Measurements from ENCODE around the gene POU6F1.
"Not testable (repeated sequence)": the region's sequence is repeated elsewhere in the genome, so short reads cannot be mapped to it uniquely, and the experiment has no call there.

The POU6F1 gene

GRCh38 chr12:51225234-51225633 lies 7.4 kb upstream of the POU6F1 start:
- H3K4me1 ChIP-seq (ENCODE audit: low read length): no peaks in the 10 kb centered on the region
- TF ChIP-seq CTCF (IDR thresholded peaks at IDR 0.05; ENCODE audit: low read length) (no peak), EZH2 (optimal IDR thresholded peaks at IDR 0.05; ENCODE audit: low read depth, low read length) (no peak), EZH2phosphoT487 (IDR thresholded peaks at IDR 0.05; ENCODE audit: low read length) (no peak)
- H3K79me2 ChIP-seq (ENCODE audit: low read length): no peaks in the 10 kb centered on the region
- H3K27me3 ChIP-seq (replicated peaks; ENCODE audit: insufficient read depth, low read length): no peaks in the 10 kb centered on the region
- H3F3A ChIP-seq (ENCODE audit: insufficient read depth, low read length): no peaks in the 10 kb centered on the region
- no peak overlapping the region for H3K4me3 ChIP-seq (ENCODE audit: low read length)
- no peak overlapping the region for H2AFZ ChIP-seq (ENCODE audit: low read length)
- H3K9me2 ChIP-seq (replicated peaks; ENCODE audit: insufficient read depth, low read length): no peaks in the 10 kb centered on the region
- no peaks in the 10 kb centered on the region for H3K9me3 ChIP-seq (replicated peaks; ENCODE audit: insufficient read depth, low read length)
- no peak for DNase-seq
- no peak overlapping the region for H3K27ac ChIP-seq (ENCODE audit: low read length)
- H3K36me3 ChIP-seq (replicated peaks; ENCODE audit: insufficient read depth, low read length): no peaks in the 10 kb centered on the region
- no peak overlapping the region for H3K9ac ChIP-seq (ENCODE audit: low read length)
- H4K20me1 ChIP-seq (ENCODE audit: insufficient read depth, low read length): no peaks in the 10 kb centered on the region
- H3K4me2 ChIP-seq (ENCODE audit: low read depth, low read length): no peak overlapping the region

- Histone ChIP-seq H3F3A (ENCODE audit: insufficient read depth, low read length) (no peaks in the 10 kb centered on the region), H3K9me2 (replicated peaks; ENCODE audit: insufficient read depth, low read length) (no peaks in the 10 kb centered on the region), H2AFZ (ENCODE audit: low read length) (no peak overlapping the region), H4K20me1 (ENCODE audit: insufficient read depth, low read length) (no peaks in the 10 kb centered on the region), H3K27me3 (replicated peaks; ENCODE audit: insufficient read depth, low read length) (no peaks in the 10 kb centered on the region), H3K4me3 (ENCODE audit: low read length) (no peak overlapping the region), H3K4me1 (ENCODE audit: low read length) (no peaks in the 10 kb centered on the region), H3K9ac (ENCODE audit: low read length) (no peak overlapping the region), H3K4me2 (ENCODE audit: low read depth, low read length) (no peak overlapping the region), H3K36me3 (replicated peaks; ENCODE audit: insufficient read depth, low read length) (no peaks in the 10 kb centered on the region), H3K79me2 (ENCODE audit: low read length) (no peaks in the 10 kb centered on the region), H3K9me3 (replicated peaks; ENCODE audit: insufficient read depth, low read length) (no peaks in the 10 kb centered on the region), H3K27ac (ENCODE audit: low read length) (no peak overlapping the region)
- DNase-seq: no peak
- TF ChIP-seq EZH2phosphoT487 (IDR thresholded peaks at IDR 0.05; ENCODE audit: low read length): no peak
- no peak for TF ChIP-seq EZH2 (optimal IDR thresholded peaks at IDR 0.05; ENCODE audit: low read depth, low read length)
- TF ChIP-seq CTCF (IDR thresholded peaks at IDR 0.05; ENCODE audit: low read length): no peak
Observed at GRCh38 chr12:51224625-51225024, 6.8 kb upstream of the POU6F1 start.

GRCh38 chr12:51222461-51222860 lies 4.6 kb upstream of the POU6F1 start:
- H3K4me3 ChIP-seq (ENCODE audit: low read length): no peak overlapping the region
- H2AFZ ChIP-seq (ENCODE audit: low read length): no peak overlapping the region
- DNase-seq: no peak

GRCh38 chr12:51219857-51220256 lies 2.0 kb upstream of the POU6F1 start:
- H2AFZ ChIP-seq (ENCODE audit: low read length); H3K4me3 ChIP-seq (ENCODE audit: low read length); H3K4me1 ChIP-seq (ENCODE audit: low read length); H4K20me1 ChIP-seq (ENCODE audit: insufficient read depth, low read length); H3K27me3 ChIP-seq (replicated peaks; ENCODE audit: insufficient read depth, low read length); DNase-seq; H3K27ac ChIP-seq (ENCODE audit: low read length); H3K36me3 ChIP-seq (replicated peaks; ENCODE audit: insufficient read depth, low read length); H3K9ac ChIP-seq (ENCODE audit: low read length); H3K4me2 ChIP-seq (ENCODE audit: low read depth, low read length); H3K9me3 ChIP-seq (replicated peaks; ENCODE audit: insufficient read depth, low read length); H3K79me2 ChIP-seq (ENCODE audit: low read length); H3K9me2 ChIP-seq (replicated peaks; ENCODE audit: insufficient read depth, low read length): not testable (repeated sequence)
- H3F3A ChIP-seq (ENCODE audit: insufficient read depth, low read length): peaks cover 14% of the 10 kb centered on the region

More at GRCh38 chr12:51222461-51222860, 4.6 kb upstream of the POU6F1 start:
- Histone ChIP-seq H3K9ac (ENCODE audit: low read length) (no peak overlapping the region), H3K9me3 (replicated peaks; ENCODE audit: insufficient read depth, low read length) (no peaks in the 10 kb centered on the region), H3K79me2 (ENCODE audit: low read length) (no peaks in the 10 kb centered on the region), H3K4me1 (ENCODE audit: low read length) (0 out of 2 replicates have a peak, but pooled peaks cover 5% of the 10 kb centered on the region), H3F3A (ENCODE audit: insufficient read depth, low read length) (no peaks in the 10 kb centered on the region), H3K4me2 (ENCODE audit: low read depth, low read length) (no peak overlapping the region), H3K9me2 (replicated peaks; ENCODE audit: insufficient read depth, low read length) (no peaks in the 10 kb centered on the region), H3K27ac (ENCODE audit: low read length) (no peak overlapping the region), H4K20me1 (ENCODE audit: insufficient read depth, low read length) (no peaks in the 10 kb centered on the region), H3K36me3 (replicated peaks; ENCODE audit: insufficient read depth, low read length) (no peaks in the 10 kb centered on the region), H3K27me3 (replicated peaks; ENCODE audit: insufficient read depth, low read length) (no peaks in the 10 kb centered on the region)
- TF ChIP-seq EZH2 (optimal IDR thresholded peaks at IDR 0.05; ENCODE audit: low read depth, low read length) (no peak), EZH2phosphoT487 (IDR thresholded peaks at IDR 0.05; ENCODE audit: low read length) (no peak), CTCF (IDR thresholded peaks at IDR 0.05; ENCODE audit: low read length) (no peak)

Data from MM.1S (cell line).